Measurements from ENCODE around the gene SLFN12L. TPM values are rescaled to one million over a fixed set of nuclear protein-coding genes. Genes with fewer than 3 reads are reported as not detected.
"Not testable (repeated sequence)": the region's sequence is repeated elsewhere in the genome, so short reads cannot be mapped to it uniquely, and the experiment has no call there.

SLFN12L gene
- total RNA-seq, 2 experiments from 2014 or later: 115 to 123 TPM

- ATAC-seq: no peak
- peaks cover 5% of the 10 kb centered on the region for H3K9me3 Mint-ChIP-seq (ENCODE audit: insufficient read depth)
- no peaks in the 10 kb centered on the region for H3K27me3 Mint-ChIP-seq (ENCODE audit: low read depth)
- peaks cover 10% of the 10 kb centered on the region for H3K36me3 Mint-ChIP-seq (ENCODE audit: low read depth)
- H3K4me3 Mint-ChIP-seq: no peak overlapping the region
- H3K4me1 Mint-ChIP-seq (ENCODE audit: low read depth): peaks cover 60% of the 10 kb centered on the region
- CTCF ChIA-PET: interaction anchor here (0.9 to 2.9 kb wide), 7 partner anchors 9 to 221 kb away, joined by 3 to 8 read pairs (median 3); partner anchors contain the start of gene PEX12
- DNase-seq: no peak
- POLR2A ChIA-PET: interaction anchor here (0.6 to 4.6 kb wide), 2 partner anchors 36 to 170 kb away, joined by 3 to 24 read pairs; partner anchors contain the start of gene SLFN11
- H3K27ac Mint-ChIP-seq: no peak overlapping the region
Measured at GRCh38 chr17:35542990-35543389, 5.5 kb upstream of the SLFN12L start.

GRCh38 chr17:35541434-35541833 lies 4.0 kb upstream of the SLFN12L start:
- no peak for ATAC-seq
- ChIA-PET POLR2A (interaction anchor here (1.0 to 4.6 kb wide), 2 partner anchors 37 to 168 kb away, joined by 8 to 24 read pairs; partner anchors contain the start of genes PEX12 and SLFN11), CTCF (interaction anchor here (1.1 to 6.4 kb wide), 5 partner anchors 8 to 421 kb away, joined by 3 to 96 read pairs (median 6); partner anchors contain the start of genes PEX12 and RAD51D)
- H3K4me3 Mint-ChIP-seq: peak overlapping the region; percentile 82
- peak overlapping the region; percentile 95 for H3K27ac Mint-ChIP-seq
- peaks cover 5% of the 10 kb centered on the region for H3K9me3 Mint-ChIP-seq (ENCODE audit: insufficient read depth)
- H3K4me1 Mint-ChIP-seq (ENCODE audit: low read depth): peaks cover 60% of the 10 kb centered on the region
- DNase-seq: no peak
- H3K36me3 Mint-ChIP-seq (ENCODE audit: low read depth): peaks cover 21% of the 10 kb centered on the region
- no peaks in the 10 kb centered on the region for H3K27me3 Mint-ChIP-seq (ENCODE audit: low read depth)

- Mint-ChIP-seq H3K9me3 (ENCODE audit: insufficient read depth) (peaks cover 5% of the 10 kb centered on the region), H3K4me1 (ENCODE audit: low read depth) (peaks cover 60% of the 10 kb centered on the region), H3K36me3 (ENCODE audit: low read depth) (peaks cover 26% of the 10 kb centered on the region), H3K4me3 (peak overlapping the region; percentile 82), H3K27me3 (ENCODE audit: low read depth) (no peaks in the 10 kb centered on the region), H3K27ac (peak overlapping the region; percentile 95)
- DNase-seq (peak; percentile 66), ATAC-seq (peak; percentile 29)
- ChIA-PET CTCF (interaction anchor here (1.0 to 6.4 kb wide), 4 partner anchors 38 to 368 kb away, joined by 3 to 96 read pairs (median 4); partner anchors contain the start of gene PEX12), POLR2A (interaction anchor here (0.7 to 4.6 kb wide), 7 partner anchors 10 to 303 kb away, joined by 3 to 24 read pairs (median 3); partner anchors contain the start of genes PEX12 and SLFN11)
Measured at GRCh38 chr17:35540589-35541404, 3.3 kb upstream of the SLFN12L start.

GRCh38 chr17:35539659-35540026 lies 2.2 kb upstream of the SLFN12L start:
- DNase-seq: no peak
- H3K4me1 Mint-ChIP-seq (ENCODE audit: low read depth): peaks cover 53% of the 10 kb centered on the region
- POLR2A ChIA-PET: interaction anchor here (0.6 to 7.1 kb wide), 10 partner anchors 16 to 530 kb away, joined by 3 to 162 read pairs (median 6); partner anchors contain the start of genes PEX12, SLFN11 and SLFN5
- CTCF ChIA-PET: interaction anchor here (0.7 to 6.4 kb wide), 25 partner anchors 8 to 396 kb away, joined by 3 to 96 read pairs (median 5); partner anchors contain the start of genes PEX12 and SLFN13
- peaks cover 33% of the 10 kb centered on the region for H3K36me3 Mint-ChIP-seq (ENCODE audit: low read depth)
- no peaks in the 10 kb centered on the region for H3K27me3 Mint-ChIP-seq (ENCODE audit: low read depth)
- no peak for ATAC-seq
- H3K4me3 Mint-ChIP-seq: peak overlapping the region; percentile 82
- peak overlapping the region; percentile 98 for H3K27ac Mint-ChIP-seq
- H3K9me3 Mint-ChIP-seq (ENCODE audit: insufficient read depth): no peaks in the 10 kb centered on the region

GRCh38 chr17:35536664-35537171 lies 760 bp downstream of the SLFN12L start:
- Mint-ChIP-seq H3K27ac (peak overlapping the region; percentile 98), H3K9me3 (ENCODE audit: insufficient read depth) (no peaks in the 10 kb centered on the region), H3K27me3 (ENCODE audit: low read depth) (no peaks in the 10 kb centered on the region), H3K36me3 (ENCODE audit: low read depth) (peaks cover 50% of the 10 kb centered on the region), H3K4me3 (peak overlapping the region; percentile 82), H3K4me1 (ENCODE audit: low read depth) (peaks cover 42% of the 10 kb centered on the region)
- DNase-seq (peak; percentile 40), ATAC-seq (peak; percentile 8)
- CTCF ChIA-PET: interaction anchor here (0.8 to 6.4 kb wide), 12 partner anchors 13 to 395 kb away, joined by 3 to 96 read pairs (median 11); partner anchors contain the start of genes AP2B1, NLE1, PEX12 and SLFN11
- POLR2A ChIA-PET: interaction anchor here (0.7 to 7.1 kb wide), 26 partner anchors 9 to 372 kb away, joined by 3 to 162 read pairs (median 5); partner anchors contain the start of genes AP2B1, PEX12, SLFN11 and SLFN13

GRCh38 chr17:35535406-35535805 lies 2.1 kb downstream of the SLFN12L start:
- peak overlapping the region; percentile 82 for H3K4me3 Mint-ChIP-seq
- H3K27ac Mint-ChIP-seq: peak overlapping the region; percentile 98
- ChIA-PET POLR2A (interaction anchor here (0.6 to 7.1 kb wide), 14 partner anchors 14 to 321 kb away, joined by 3 to 162 read pairs (median 8); partner anchors contain the start of genes AP2B1, PEX12, SLFN11 and SLFN5), CTCF (interaction anchor here (1.8 to 4.9 kb wide), 7 partner anchors 12 to 294 kb away, joined by 4 to 57 read pairs (median 18); partner anchors contain the start of genes PEX12 and SLFN11)
- H3K9me3 Mint-ChIP-seq (ENCODE audit: insufficient read depth); ATAC-seq; H3K27me3 Mint-ChIP-seq (ENCODE audit: low read depth); DNase-seq: not testable (repeated sequence)
- H3K4me1 Mint-ChIP-seq (ENCODE audit: low read depth): peaks cover 42% of the 10 kb centered on the region
- H3K36me3 Mint-ChIP-seq (ENCODE audit: low read depth): peaks cover 60% of the 10 kb centered on the region

GRCh38 chr17:35534576-35535093 lies 2.8 kb downstream of the SLFN12L start:
- H3K4me1 Mint-ChIP-seq (ENCODE audit: low read depth): peaks cover 39% of the 10 kb centered on the region
- H3K9me3 Mint-ChIP-seq (ENCODE audit: insufficient read depth): no peaks in the 10 kb centered on the region
- peaks cover 64% of the 10 kb centered on the region for H3K36me3 Mint-ChIP-seq (ENCODE audit: low read depth)
- H3K4me3 Mint-ChIP-seq: peak overlapping the region; percentile 82
- H3K27me3 Mint-ChIP-seq (ENCODE audit: low read depth): no peaks in the 10 kb centered on the region
- ChIA-PET POLR2A (interaction anchor here (0.6 to 7.1 kb wide), 15 partner anchors 13 to 347 kb away, joined by 3 to 162 read pairs (median 5); partner anchors contain the start of genes AP2B1, SLFN11 and SLFN5), CTCF (interaction anchor here (1.3 to 4.9 kb wide), 14 partner anchors 8 to 391 kb away, joined by 4 to 57 read pairs (median 10); partner anchors contain the start of genes PEX12, SLFN11 and SLFN5)
- ATAC-seq: no peak
- peak overlapping the region; percentile 98 for H3K27ac Mint-ChIP-seq
- DNase-seq: no peak

- H3K27ac Mint-ChIP-seq: peak overlapping the region; percentile 41
- CTCF ChIA-PET: interaction anchor here (1.1 to 1.3 kb wide), 3 partner anchors 8 to 220 kb away, joined by 3 to 4 read pairs (median 3); no protein-coding TSS in a partner anchor
- ATAC-seq (peak; percentile 27), DNase-seq (no peak)
- H3K9me3 Mint-ChIP-seq (ENCODE audit: insufficient read depth): no peaks in the 10 kb centered on the region
- H3K27me3 Mint-ChIP-seq (ENCODE audit: low read depth): no peaks in the 10 kb centered on the region
- peak overlapping the region; percentile 77 for H3K4me3 Mint-ChIP-seq
- H3K36me3 Mint-ChIP-seq (ENCODE audit: low read depth): peaks cover 86% of the 10 kb centered on the region
- H3K4me1 Mint-ChIP-seq (ENCODE audit: low read depth): peaks cover 55% of the 10 kb centered on the region
- POLR2A ChIA-PET: interaction anchor here (0.6 to 1.7 kb wide), 6 partner anchors 9 to 347 kb away, joined by 3 to 6 read pairs (median 4); partner anchors contain the start of genes SLFN11 and SLFN5
Measured at GRCh38 chr17:35531160-35531559, 6.3 kb downstream of the SLFN12L start.

GRCh38 chr17:35529866-35530265 lies 7.6 kb downstream of the SLFN12L start:
- ChIA-PET CTCF (no interaction called here), POLR2A (interaction anchor here (0.6 kb wide), 1 partner anchor 352 kb away, joined by 3 read pairs; no protein-coding TSS in a partner anchor)
- Mint-ChIP-seq H3K4me1 (ENCODE audit: low read depth) (peaks cover 68% of the 10 kb centered on the region), H3K27ac (peak overlapping the region; percentile 47), H3K27me3 (ENCODE audit: low read depth) (no peaks in the 10 kb centered on the region), H3K4me3 (peak overlapping the region; percentile 52), H3K9me3 (ENCODE audit: insufficient read depth) (no peaks in the 10 kb centered on the region), H3K36me3 (ENCODE audit: low read depth) (peaks cover 87% of the 10 kb centered on the region)
- no peak for DNase-seq
- no peak for ATAC-seq

GRCh38 chr17:35529326-35529725 lies 8.2 kb downstream of the SLFN12L start:
- Mint-ChIP-seq H3K36me3 (ENCODE audit: low read depth) (peaks cover 85% of the 10 kb centered on the region), H3K4me3 (peak overlapping the region; percentile 30), H3K27ac (peak overlapping the region; percentile 61), H3K4me1 (ENCODE audit: low read depth) (peaks cover 74% of the 10 kb centered on the region)
- CTCF ChIA-PET; DNase-seq; H3K9me3 Mint-ChIP-seq (ENCODE audit: insufficient read depth); H3K27me3 Mint-ChIP-seq (ENCODE audit: low read depth); ATAC-seq: not testable (repeated sequence)
- POLR2A ChIA-PET: interaction anchor here (0.6 kb wide), 1 partner anchor 351 kb away, joined by 3 read pairs; no protein-coding TSS in a partner anchor
